GM12864 (cell line): Measurements from ENCODE around the gene ASPN.

ENCODE experiments used
- DNase-seq: peaks from one replicate; pipeline ENCODE4 v3.0.0-alpha.2; 2011; ENCODE audit warnings: low read depth
- H3K4me3 ChIP-seq: 2 replicates; pipeline ENCODE4 v1.5.1; 2011; ENCODE audit warnings: mild to moderate bottlenecking, low read depth, low read length, control low read depth
- CTCF ChIP-seq: IDR thresholded peaks from 2 replicates; pipeline ENCODE4 v1.5.1; 2011; ENCODE audit warnings: low read depth, mild to moderate bottlenecking, moderate library complexity, low read length, control low read depth, inconsistent platforms; ENCODE audit errors: missing control alignments

The ASPN gene

GRCh38 chr9:92457576-92457975, 24.7 kb downstream of the ASPN start:
- H3K4me3 ChIP-seq, result no peak overlapping the region
- TF ChIP-seq CTCF, result no peak
- no peak for DNase-seq

- TF ChIP-seq CTCF, result peak; percentile 41
- DNase-seq, result no peak
- H3K4me3 ChIP-seq, result no peak overlapping the region
These were observed 27.1 kb downstream of the ASPN start for GRCh38 chr9:92455217-92455616.

- no peak for TF ChIP-seq CTCF
- H3K4me3 ChIP-seq, result no peak overlapping the region
- no peak for DNase-seq
These were observed 35.8 kb downstream of the ASPN start for GRCh38 chr9:92446536-92446935.

DNA sequence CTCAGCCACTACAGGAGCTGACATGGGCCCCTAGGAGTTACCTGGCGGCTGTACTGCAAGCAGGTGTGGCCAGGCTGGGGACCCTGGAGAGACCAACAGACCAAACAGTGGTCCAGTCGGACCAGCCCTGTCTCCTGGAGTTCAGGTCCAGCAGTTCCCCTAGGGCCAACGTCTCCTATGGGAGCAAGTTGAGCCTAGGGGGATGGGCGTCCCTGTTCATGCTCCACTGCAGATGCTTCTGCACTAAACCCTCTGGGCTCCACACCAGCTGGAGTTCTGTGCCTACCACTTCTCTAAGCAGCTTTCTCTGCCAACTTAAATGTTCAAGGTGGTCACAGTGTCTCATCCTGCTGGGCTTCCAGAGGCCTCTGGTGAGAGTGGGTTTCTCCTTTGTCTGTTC, 37.5 kb downstream of the ASPN start:
- TF ChIP-seq CTCF, result no peak
- DNase-seq, result no peak
- H3K4me3 ChIP-seq, result no peak overlapping the region

- no peak for TF ChIP-seq CTCF
- DNase-seq, result peak; percentile 16
These were observed 41.6 kb downstream of the ASPN start for GRCh38 chr9:92440751-92441046.

GRCh38 chr9:92439921-92440750, 42.2 kb downstream of the ASPN start:
- no peak for TF ChIP-seq CTCF
- DNase-seq, result no peak
- no peak overlapping the region for H3K4me3 ChIP-seq

More at GRCh38 chr9:92440751-92441046, 41.6 kb downstream of the ASPN start:
- no peak overlapping the region for H3K4me3 ChIP-seq
